Measurements from ENCODE around the gene GSC2.

GRCh38 chr22:19098157-19098556 lies 51.9 kb downstream of the GSC2 start:
- TF ChIP-seq FOXM1 (IDR thresholded peaks at IDR 0.05; ENCODE audit: borderline replicate concordance, low read depth) (no peak), RAD21 (IDR thresholded peaks at IDR 0.05; ENCODE audit: low read depth) (no peak), TEAD4 (IDR thresholded peaks at IDR 0.05) (no peak), MAX (IDR thresholded peaks at IDR 0.05) (no peak), NFIC (IDR thresholded peaks at IDR 0.05) (no peak), CEBPB (IDR thresholded peaks at IDR 0.05) (no peak), ZBTB7A (IDR thresholded peaks at IDR 0.05; ENCODE audit: low read depth) (no peak)
